Gastroesophageal sphincter (tissue), 3 donors: ENCODE results near the gene MKNK2.

Experiments
- CTCF ChIP-seq, 4 experiments: fragments of 200-600 bp in 2 of 4; fragments of 450-650 bp in 2 of 4; sonication (generic) in 1 of 4; IDR thresholded peaks; one replicate each; pipeline ENCODE4 v1.5.1; 2017 to 2019; ENCODE audit warnings: antibody characterized with exemption in 4 of 4, mild to moderate bottlenecking in 2 of 4, moderate library complexity in 2 of 4
- POLR2A ChIP-seq, 2 donors: fragments of 450-650 bp; IDR thresholded peaks; one replicate each; pipeline ENCODE4 v1.6.1; 2017; ENCODE audit warnings: antibody characterized with exemption in 2 of 2, mild to moderate bottlenecking in 2 of 2, moderate library complexity in 1 of 2
- POLR2AphosphoS5 ChIP-seq: sonication (generic); formaldehyde crosslinking; IDR thresholded peaks from one replicate; pipeline ENCODE4 v1.6.1; 2017; ENCODE audit warnings: antibody characterized with exemption

- TF ChIP-seq POLR2A (IDR thresholded peaks at IDR 0.05) (no peak), CTCF (IDR thresholded peaks at IDR 0.05) (no peak), POLR2AphosphoS5 (no peak)
Observed at GRCh38 chr19:2054763-2055162, 3.7 kb upstream of the MKNK2 start.
